OCI-LY3 (cell line): ENCODE measurements around the gene DGCR6L.
A peak's percentile ranks its signal among the peaks of the same experiment; 100 is the strongest.
"Not testable (repeated sequence)": the region's sequence is repeated elsewhere in the genome, so short reads cannot be mapped to it uniquely, and the experiment has no call there.

Source experiments
- H2AFZ ChIP-seq: fragments of 200-600, 300-600 bp; shearing (Covaris generic); 2 replicates; pipeline ENCODE4 v1.6.0; 2014; ENCODE audit warnings: antibody characterized with exemption, low read depth, low read length
- H3K27ac ChIP-seq: fragments of 200-600, 300-600 bp; sonication (generic); 2 replicates; pipeline ENCODE4 v1.5.1; 2014; ENCODE audit warnings: mild to moderate bottlenecking, low read length, moderate library complexity, mixed read lengths
- H3K27me3 ChIP-seq: fragments of 200-600, 300-600 bp; sonication (generic); 2 replicates; pipeline ENCODE4 v1.6.1; 2014; ENCODE audit warnings: low read depth, low read length, mixed read lengths
- H3K36me3 ChIP-seq: fragments of 200-600, 300-600 bp; sonication (generic); replicated peaks from 2 replicates; pipeline ENCODE3; 2014; ENCODE audit warnings: low read depth, low read length, mixed read lengths
- H3K4me1 ChIP-seq: fragments of 300-600, 200-600 bp; sonication (generic); 2 replicates; pipeline ENCODE4 v1.6.1; 2014; ENCODE audit warnings: low read length, mixed read lengths
- H3K4me2 ChIP-seq: fragments of 200-600, 300-600 bp; sonication (generic); 2 replicates; pipeline ENCODE4 v1.6.1; 2014; ENCODE audit warnings: low read length, mixed read lengths
- H3K4me3 ChIP-seq: fragments of 300-600, 200-600 bp; sonication (generic); 2 replicates; pipeline ENCODE4 v1.5.1; 2014; ENCODE audit warnings: antibody characterized with exemption, mild to moderate bottlenecking, low read length, moderate library complexity
- H3K79me2 ChIP-seq: fragments of 300-600, 200-600 bp; shearing (Covaris generic); 2 replicates; pipeline ENCODE4 v1.6.1; 2014; ENCODE audit warnings: mild to moderate bottlenecking, low read length, mixed read lengths
- H3K9ac ChIP-seq: fragments of 300-600, 200-600 bp; shearing (Covaris generic); 2 replicates; pipeline ENCODE4 v1.6.0; 2014; ENCODE audit warnings: mild to moderate bottlenecking, low read length, moderate library complexity
- H3K9me3 ChIP-seq: fragments of 200-600, 300-600 bp; shearing (Covaris generic); 2 replicates; pipeline ENCODE4 v1.6.1; 2014; ENCODE audit warnings: low read length, mixed read lengths; ENCODE audit not compliant: insufficient read depth
- H4K20me1 ChIP-seq: fragments of 200-600, 300-600 bp; sonication (generic); 2 replicates; pipeline ENCODE4 v1.6.1; 2016; ENCODE audit warnings: low read length, mixed read lengths; ENCODE audit not compliant: insufficient read depth
- EZH2phosphoT487 ChIP-seq: fragments of 200-600 bp; shearing (Covaris generic); IDR thresholded peaks from 2 replicates; pipeline ENCODE4 v1.6.1; 2018; ENCODE audit warnings: antibody characterized with exemption, mixed run types, low read depth
- TF ChIP-seq, protein P1 (sequence below): fragments of 200-600, 300-600 bp; sonication (generic); IDR thresholded peaks from 2 replicates; pipeline ENCODE4 v1.5.1; 2014; ENCODE audit warnings: antibody characterized with exemption, low read length, low read depth

Gene DGCR6L

DNA sequence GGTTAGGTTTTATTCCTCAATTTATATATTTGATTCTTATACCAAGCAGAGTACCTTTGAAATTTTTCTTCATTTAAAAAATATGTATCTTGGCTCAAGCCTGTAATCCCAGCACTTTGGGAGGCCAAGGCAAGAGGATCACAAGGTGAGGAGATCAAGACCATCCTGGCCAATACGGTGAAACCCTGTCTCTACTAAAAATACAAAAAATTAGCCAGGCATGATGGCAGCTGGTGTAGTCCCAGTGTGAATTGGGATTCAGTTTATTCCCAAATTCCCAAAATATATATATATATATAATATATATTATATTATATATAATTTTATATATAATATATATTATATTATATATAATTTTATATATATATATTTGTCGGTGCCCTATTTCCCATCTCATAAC, 18.4 kb upstream of the DGCR6L start:
- not testable (repeated sequence) for H3K4me3 ChIP-seq, H3K4me2 ChIP-seq, H3K9ac ChIP-seq, H3K36me3 ChIP-seq, H2AFZ ChIP-seq, H3K79me2 ChIP-seq, H3K27me3 ChIP-seq, H3K27ac ChIP-seq, H4K20me1 ChIP-seq, H3K4me1 ChIP-seq, H3K9me3 ChIP-seq

DNA sequence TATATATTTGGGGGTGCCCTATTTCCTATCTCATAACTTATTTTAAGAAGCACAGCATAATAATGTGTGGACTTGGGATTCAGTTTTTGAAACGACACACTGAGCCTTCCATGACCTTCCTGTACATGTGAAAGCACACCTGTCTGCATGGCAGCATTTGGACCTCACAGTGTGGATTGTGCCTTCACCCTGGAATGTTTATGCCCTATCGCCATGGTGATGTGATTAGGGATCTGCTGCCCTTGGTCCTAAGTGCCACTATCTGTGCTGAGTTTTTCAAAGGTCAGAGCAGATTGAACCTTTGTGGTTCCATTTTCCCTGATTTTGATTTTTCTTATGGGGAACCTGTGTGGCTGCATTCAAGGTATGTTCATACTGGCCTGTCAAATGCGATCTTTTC, 17.9 kb upstream of the DGCR6L start:
- not testable (repeated sequence) for H2AFZ ChIP-seq, H3K36me3 ChIP-seq, H3K79me2 ChIP-seq, H4K20me1 ChIP-seq, H3K9ac ChIP-seq, H3K27ac ChIP-seq, H3K27me3 ChIP-seq, H3K9me3 ChIP-seq, H3K4me2 ChIP-seq, H3K4me1 ChIP-seq, H3K4me3 ChIP-seq

DNA sequence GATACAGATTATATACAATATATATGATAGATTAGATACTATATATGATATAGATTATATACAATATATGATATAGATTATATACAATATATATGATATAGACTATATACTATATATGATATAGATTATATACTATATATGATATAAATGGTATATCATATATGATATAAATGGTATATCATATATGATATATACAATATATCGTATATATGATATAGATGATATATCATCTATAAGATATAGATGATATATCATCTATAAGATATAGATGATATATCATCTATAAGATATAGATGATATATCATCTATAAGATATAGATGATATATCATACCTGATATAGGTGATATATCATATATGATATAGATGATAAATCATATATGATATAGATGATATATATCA, 16.7 kb upstream of the DGCR6L start:
- not testable (repeated sequence) for H3K9me3 ChIP-seq, H2AFZ ChIP-seq, H3K4me2 ChIP-seq, H3K79me2 ChIP-seq, H3K27ac ChIP-seq, H3K4me3 ChIP-seq, H4K20me1 ChIP-seq, H3K27me3 ChIP-seq, H3K36me3 ChIP-seq, H3K4me1 ChIP-seq, H3K9ac ChIP-seq

DNA sequence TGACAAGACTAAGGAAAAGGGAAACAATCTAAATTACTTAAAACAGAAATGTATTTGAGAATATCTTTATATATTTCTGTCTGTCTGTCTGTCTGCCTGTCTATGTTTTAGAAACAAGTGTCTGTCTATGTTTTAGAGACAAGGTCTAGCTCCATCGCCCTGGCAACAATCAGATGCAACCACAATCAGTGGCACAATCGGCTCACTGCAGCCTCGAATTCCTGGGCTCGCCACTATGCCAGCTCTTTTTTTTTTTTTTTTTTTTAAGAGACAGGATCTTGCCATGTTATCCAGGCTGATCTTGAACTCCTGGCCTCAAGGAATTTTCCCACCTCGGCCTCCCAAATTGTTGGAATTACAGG, 8.7 kb upstream of the DGCR6L start:
- H3K9ac ChIP-seq, H3K9me3 ChIP-seq, H4K20me1 ChIP-seq, H3K27ac ChIP-seq, H3K27me3 ChIP-seq, H3K4me3 ChIP-seq, H3K4me1 ChIP-seq, H3K36me3 ChIP-seq, H3K79me2 ChIP-seq, H2AFZ ChIP-seq: not testable (repeated sequence)
- peak overlapping the region; percentile 18; the same call in 1 of the 2 replicates for H3K4me2 ChIP-seq

DNA sequence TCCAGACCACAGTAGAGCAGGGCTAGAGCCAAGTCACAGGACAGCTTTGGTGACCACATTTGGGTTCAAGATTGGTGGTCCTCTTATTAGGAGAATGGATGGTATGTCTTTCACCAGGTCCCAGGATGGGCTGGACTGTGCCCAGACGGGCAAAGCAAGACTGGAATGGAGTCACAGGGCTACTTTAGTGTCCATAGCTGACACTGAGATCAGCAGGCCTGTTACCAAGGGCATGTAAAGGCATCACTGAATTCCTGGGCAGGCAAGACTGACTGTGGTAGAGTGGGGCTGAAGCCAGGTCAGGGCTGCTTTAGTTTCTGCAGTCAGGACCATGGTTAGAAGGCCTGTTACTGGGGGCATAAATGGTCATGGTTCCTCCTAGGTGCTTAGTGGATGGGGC, 6.1 kb upstream of the DGCR6L start:
- H3K9me3 ChIP-seq, H3K79me2 ChIP-seq, H3K9ac ChIP-seq, H2AFZ ChIP-seq, H3K36me3 ChIP-seq, H3K27ac ChIP-seq, H3K4me3 ChIP-seq, H4K20me1 ChIP-seq, H3K27me3 ChIP-seq, H3K4me2 ChIP-seq, H3K4me1 ChIP-seq: not testable (repeated sequence)

DNA sequence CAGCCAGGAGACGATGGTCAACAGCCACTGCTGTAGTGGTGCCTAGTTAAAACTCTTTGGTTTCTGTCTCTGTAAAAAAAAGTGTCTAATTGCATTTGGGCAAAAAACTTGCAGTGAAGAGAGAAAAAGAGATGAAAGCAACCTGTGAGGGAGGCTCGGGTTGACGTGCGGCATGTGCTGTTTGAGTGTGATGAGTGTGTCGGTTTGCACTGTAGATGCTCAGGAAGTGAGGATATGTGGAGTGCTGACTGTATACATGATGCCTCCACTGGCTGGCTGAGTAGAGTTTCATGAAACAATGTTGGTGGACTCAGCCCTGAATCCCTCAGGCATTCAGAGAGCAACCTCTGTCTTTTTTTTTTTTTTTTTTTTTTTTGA, 4.3 kb upstream of the DGCR6L start:
- Histone ChIP-seq H3K27ac (no peak overlapping the region), H2AFZ (no peak overlapping the region), H4K20me1 (no peaks in the 10 kb centered on the region), H3K27me3 (no peaks in the 10 kb centered on the region), H3K79me2 (no peaks in the 10 kb centered on the region; the same call in 1 of the 2 replicates), H3K4me2 (no peak overlapping the region), H3K36me3 (no peaks in the 10 kb centered on the region), H3K9me3 (no peaks in the 10 kb centered on the region), H3K9ac (no peak overlapping the region), H3K4me3 (no peak overlapping the region), H3K4me1 (peaks cover 6% of the 10 kb centered on the region)
- TF ChIP-seq, protein P1, sequence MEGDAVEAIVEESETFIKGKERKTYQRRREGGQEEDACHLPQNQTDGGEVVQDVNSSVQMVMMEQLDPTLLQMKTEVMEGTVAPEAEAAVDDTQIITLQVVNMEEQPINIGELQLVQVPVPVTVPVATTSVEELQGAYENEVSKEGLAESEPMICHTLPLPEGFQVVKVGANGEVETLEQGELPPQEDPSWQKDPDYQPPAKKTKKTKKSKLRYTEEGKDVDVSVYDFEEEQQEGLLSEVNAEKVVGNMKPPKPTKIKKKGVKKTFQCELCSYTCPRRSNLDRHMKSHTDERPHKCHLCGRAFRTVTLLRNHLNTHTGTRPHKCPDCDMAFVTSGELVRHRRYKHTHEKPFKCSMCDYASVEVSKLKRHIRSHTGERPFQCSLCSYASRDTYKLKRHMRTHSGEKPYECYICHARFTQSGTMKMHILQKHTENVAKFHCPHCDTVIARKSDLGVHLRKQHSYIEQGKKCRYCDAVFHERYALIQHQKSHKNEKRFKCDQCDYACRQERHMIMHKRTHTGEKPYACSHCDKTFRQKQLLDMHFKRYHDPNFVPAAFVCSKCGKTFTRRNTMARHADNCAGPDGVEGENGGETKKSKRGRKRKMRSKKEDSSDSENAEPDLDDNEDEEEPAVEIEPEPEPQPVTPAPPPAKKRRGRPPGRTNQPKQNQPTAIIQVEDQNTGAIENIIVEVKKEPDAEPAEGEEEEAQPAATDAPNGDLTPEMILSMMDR, result no peak
- TF ChIP-seq EZH2phosphoT487, result no peak

DNA sequence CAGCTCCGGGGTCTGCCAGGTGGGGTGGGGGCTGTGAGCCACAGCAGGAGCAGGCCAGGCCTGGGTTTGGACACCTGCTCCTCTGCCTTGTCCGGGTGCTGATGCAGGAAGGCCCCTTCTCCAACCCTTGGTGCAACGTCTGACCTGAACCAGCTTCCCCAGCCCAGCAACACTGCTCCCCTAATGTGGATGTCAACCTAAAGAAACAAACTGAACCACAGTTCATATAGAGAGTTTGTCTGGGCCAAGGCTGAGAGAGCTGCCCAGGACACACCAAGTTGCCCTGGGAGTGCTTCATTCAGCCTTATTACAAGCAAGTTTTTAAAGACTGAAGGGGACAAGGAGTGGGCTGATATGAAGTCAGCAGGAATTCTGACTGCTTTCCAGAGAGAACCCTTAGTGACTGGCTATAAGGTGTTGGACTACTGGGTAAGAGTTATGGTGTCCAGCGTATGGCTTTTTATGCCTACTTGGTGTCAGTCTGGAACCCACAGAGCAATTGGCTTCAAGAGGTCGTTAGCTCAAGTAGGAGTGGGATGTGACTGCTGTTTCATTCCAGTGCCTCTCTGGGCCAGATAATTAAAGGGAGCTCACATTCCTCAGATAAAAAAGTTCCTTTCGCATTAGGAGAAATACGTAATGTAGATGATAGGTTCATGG, 1.8 kb upstream of the DGCR6L start:
- H3K4me2 ChIP-seq, H3K9ac ChIP-seq, H3K36me3 ChIP-seq, H3K79me2 ChIP-seq, H3K4me3 ChIP-seq, H2AFZ ChIP-seq, H4K20me1 ChIP-seq, H3K27ac ChIP-seq, H3K27me3 ChIP-seq, H3K9me3 ChIP-seq: not testable (repeated sequence)
- H3K4me1 ChIP-seq, result peaks cover 15% of the 10 kb centered on the region

DNA sequence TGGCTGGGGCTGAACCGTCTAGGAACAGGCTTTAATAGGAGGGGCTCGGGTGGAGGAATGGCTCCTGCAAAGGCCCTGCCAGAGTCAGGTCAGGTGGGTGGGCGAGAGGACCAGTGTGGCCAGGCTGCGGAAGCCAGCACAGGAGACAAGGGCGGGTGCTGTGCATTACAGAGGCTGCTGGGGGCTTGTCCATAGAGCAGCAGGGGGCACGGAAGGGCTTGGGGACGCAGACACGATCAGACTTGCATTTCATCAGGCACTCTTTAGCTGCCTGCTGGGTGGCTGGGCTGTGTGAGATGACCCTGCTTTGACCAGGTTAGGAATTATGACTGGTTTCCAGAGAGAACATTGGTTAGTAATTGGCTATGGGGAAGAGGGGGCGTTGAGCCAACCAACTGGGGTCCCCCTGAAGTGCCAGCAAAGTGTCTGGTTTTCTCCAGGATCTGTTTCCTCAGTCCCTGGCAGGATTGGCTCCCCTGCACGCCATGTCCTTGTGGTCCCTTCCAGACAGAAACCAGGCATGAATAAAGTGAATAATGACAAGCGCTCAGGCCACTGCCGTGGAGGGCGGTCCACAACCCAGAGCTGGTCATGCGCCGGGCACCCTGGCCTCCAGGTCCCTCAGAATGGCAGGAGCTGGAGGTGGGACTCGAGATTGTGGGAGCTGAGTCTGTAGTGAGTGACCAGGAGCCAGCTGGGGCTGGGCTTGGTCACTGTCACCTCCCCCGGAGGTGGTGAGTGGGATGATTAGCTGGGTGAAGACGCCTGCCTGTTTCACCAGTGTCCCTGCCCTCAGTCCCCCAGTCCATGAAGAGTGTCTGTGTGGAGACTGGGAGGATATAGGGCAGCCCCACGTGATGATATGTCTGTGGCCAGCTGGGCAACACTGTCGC, 1.0 kb upstream of the DGCR6L start:
- H3K4me2 ChIP-seq, result peak overlapping the region; percentile 80
- not testable (repeated sequence) for H3K27ac ChIP-seq, H3K36me3 ChIP-seq, H4K20me1 ChIP-seq, H3K27me3 ChIP-seq, H3K79me2 ChIP-seq, H3K9me3 ChIP-seq
- H3K4me1 ChIP-seq, result peaks cover 15% of the 10 kb centered on the region
- H2AFZ ChIP-seq, result peak overlapping the region; percentile 87; the same call in 1 of the 2 replicates
- H3K9ac ChIP-seq, result peak overlapping the region; percentile 88
- peak overlapping the region; percentile 92 for H3K4me3 ChIP-seq
